Astrocyte (in vitro differentiated cells and primary cell): Measurements from ENCODE around the gene CTDP1. TPM values are rescaled to one million over a fixed set of nuclear protein-coding genes. Genes with fewer than 3 reads are reported as not detected.

Experiments used
- DNase-seq: peaks from one replicate; pipeline ENCODE4 v3.0.0-alpha.2; 2010; ENCODE audit warnings: low read depth
- FAIRE-seq: peaks from 2 replicates; lab custom pipeline; 2011; peaks lifted over from hg19 to GRCh38; lab: Jason Lieb, UNC
- H2AFZ ChIP-seq: 2 replicates; pipeline ENCODE4 v1.6.0; 2012; ENCODE audit warnings: low read depth, low read length, inconsistent platforms
- H3K27ac ChIP-seq: 2 replicates; pipeline ENCODE4 v1.5.1; 2011; ENCODE audit warnings: low read depth, low read length, inconsistent platforms
- H3K27me3 ChIP-seq: 2 replicates; pipeline ENCODE4 v1.6.0; 2011; ENCODE audit warnings: low read length, inconsistent platforms; ENCODE audit not compliant: insufficient read depth
- H3K36me3 ChIP-seq: 2 replicates; pipeline ENCODE4 v1.5.1; 2011; ENCODE audit warnings: low read length, inconsistent platforms; ENCODE audit not compliant: insufficient read depth
- H3K4me1 ChIP-seq: 2 replicates; pipeline ENCODE4 v1.5.1; 2011; ENCODE audit warnings: low read length, inconsistent platforms; ENCODE audit not compliant: insufficient read depth
- H3K4me2 ChIP-seq: 2 replicates; pipeline ENCODE4 v1.6.0; 2012; ENCODE audit warnings: low read length, inconsistent platforms
- H3K4me3 ChIP-seq: 2 replicates; pipeline ENCODE4 v1.5.1; 2011; ENCODE audit warnings: low read depth, mild to moderate bottlenecking, low read length, inconsistent platforms; ENCODE audit not compliant: insufficient read depth
- H3K79me2 ChIP-seq: 2 replicates; pipeline ENCODE4 v1.6.0; 2012; ENCODE audit warnings: mild to moderate bottlenecking, low read length, inconsistent platforms; ENCODE audit not compliant: insufficient read depth
- H3K9ac ChIP-seq: 2 replicates; pipeline ENCODE4 v1.6.0; 2012; ENCODE audit warnings: mild to moderate bottlenecking, low read length, inconsistent platforms
- H3K9me3 ChIP-seq: 2 replicates; pipeline ENCODE4 v1.5.1; 2012; ENCODE audit warnings: low read depth, mild to moderate bottlenecking, low read length, inconsistent platforms; ENCODE audit not compliant: insufficient read depth
- H4K20me1 ChIP-seq: 2 replicates; pipeline ENCODE4 v1.6.0; 2012; ENCODE audit warnings: low read length, inconsistent platforms; ENCODE audit not compliant: insufficient read depth
- H3K27ac Mint-ChIP-seq: one replicate; pipeline ENCODE4 v1.8.0; 2021; ENCODE audit warnings: mild to moderate bottlenecking, mixed read lengths; ENCODE audit not compliant: unreplicated experiment
- H3K27me3 Mint-ChIP-seq: one replicate; pipeline ENCODE4 v1.8.0; 2021; ENCODE audit warnings: low read depth, mixed read lengths; ENCODE audit not compliant: unreplicated experiment
- H3K36me3 Mint-ChIP-seq: one replicate; pipeline ENCODE4 v1.8.0; 2021; ENCODE audit warnings: low read depth, mixed read lengths; ENCODE audit not compliant: unreplicated experiment
- H3K4me1 Mint-ChIP-seq: one replicate; pipeline ENCODE4 v1.8.0; 2021; ENCODE audit warnings: low read depth, mixed read lengths; ENCODE audit not compliant: unreplicated experiment
- H3K4me3 Mint-ChIP-seq: one replicate; pipeline ENCODE4 v1.8.0; 2021; ENCODE audit warnings: mild to moderate bottlenecking, moderate library complexity, mixed read lengths; ENCODE audit not compliant: unreplicated experiment
- H3K9me3 Mint-ChIP-seq: one replicate; pipeline ENCODE4 v1.8.0; 2021; ENCODE audit warnings: mild to moderate bottlenecking, mixed read lengths; ENCODE audit not compliant: unreplicated experiment
- CTCF ChIP-seq: IDR thresholded peaks from 2 replicates; pipeline ENCODE4 v1.5.1; 2011; ENCODE audit warnings: low read depth, mild to moderate bottlenecking, inconsistent platforms, low read length, moderate library complexity; ENCODE audit not compliant: insufficient read depth
- EZH2 ChIP-seq: IDR thresholded peaks from 2 replicates; pipeline ENCODE4 v1.6.1; 2012; ENCODE audit warnings: mild to moderate bottlenecking, low read length, inconsistent platforms; ENCODE audit not compliant: insufficient read depth
- total RNA-seq: library from RNA; stranded (reverse); gene quantifications from 2 replicates; pipeline ENCODE4 v1.2.1, GENCODE V29; 2021

The CTDP1 gene
- total RNA-seq, 1 donor from 2014 or later: 31.7 TPM

- no peak overlapping the region for H3K4me3 ChIP-seq
- H3K27ac ChIP-seq: no peak overlapping the region
- DNase-seq (no peak), FAIRE-seq (no peak)
- H3K79me2 ChIP-seq: peaks cover 29% of the 10 kb centered on the region
- H2AFZ ChIP-seq: no peak overlapping the region
- Mint-ChIP-seq H3K4me1 (no peaks in the 10 kb centered on the region), H3K27me3 (no peaks in the 10 kb centered on the region), H3K27ac (no peak overlapping the region), H3K9me3 (peaks cover 29% of the 10 kb centered on the region), H3K36me3 (peaks cover 78% of the 10 kb centered on the region), H3K4me3 (no peak overlapping the region)
- H4K20me1 ChIP-seq: peaks cover 12% of the 10 kb centered on the region
- H3K36me3 ChIP-seq: peaks cover 22% of the 10 kb centered on the region
- TF ChIP-seq CTCF (no peak), EZH2 (no peak)
- no peaks in the 10 kb centered on the region for H3K4me1 ChIP-seq
- no peak overlapping the region for H3K9ac ChIP-seq
- H3K4me2 ChIP-seq: no peak overlapping the region
- no peaks in the 10 kb centered on the region for H3K27me3 ChIP-seq
- H3K9me3 ChIP-seq: peaks cover 30% of the 10 kb centered on the region
Measured at GRCh38 chr18:79724299-79725080, 44.9 kb downstream of the CTDP1 start.

GRCh38 chr18:79725486-79725885 is 45.9 kb downstream of the CTDP1 start:
- peaks cover 78% of the 10 kb centered on the region for H3K36me3 Mint-ChIP-seq
- H2AFZ ChIP-seq: no peak overlapping the region
- no peaks in the 10 kb centered on the region for H3K27me3 ChIP-seq
- no peak overlapping the region for H3K4me3 ChIP-seq
- H3K4me2 ChIP-seq: no peak overlapping the region
- H3K27ac Mint-ChIP-seq: no peak overlapping the region
- H3K79me2 ChIP-seq: peaks cover 26% of the 10 kb centered on the region
- H3K27ac ChIP-seq: no peak overlapping the region
- H3K27me3 Mint-ChIP-seq: no peaks in the 10 kb centered on the region
- FAIRE-seq (no peak), DNase-seq (no peak)
- no peaks in the 10 kb centered on the region for H3K4me1 ChIP-seq
- H3K9ac ChIP-seq: no peak overlapping the region
- peaks cover 29% of the 10 kb centered on the region for H3K9me3 ChIP-seq
- TF ChIP-seq CTCF: no peak
- H3K4me1 Mint-ChIP-seq: no peaks in the 10 kb centered on the region
- H4K20me1 ChIP-seq: peaks cover 10% of the 10 kb centered on the region
- peaks cover 35% of the 10 kb centered on the region for H3K9me3 Mint-ChIP-seq
- peaks cover 23% of the 10 kb centered on the region for H3K36me3 ChIP-seq
- H3K4me3 Mint-ChIP-seq: no peak overlapping the region

- Histone ChIP-seq H3K4me3 (no peak overlapping the region), H3K9ac (no peak overlapping the region), H3K36me3 (peaks cover 24% of the 10 kb centered on the region), H3K4me1 (no peaks in the 10 kb centered on the region), H3K79me2 (peaks cover 26% of the 10 kb centered on the region), H3K27ac (no peak overlapping the region), H2AFZ (no peak overlapping the region), H3K4me2 (no peak overlapping the region), H3K27me3 (no peaks in the 10 kb centered on the region), H3K9me3 (peaks cover 39% of the 10 kb centered on the region), H4K20me1 (peaks cover 7% of the 10 kb centered on the region)
- TF ChIP-seq EZH2 (no peak), CTCF (no peak)
- DNase-seq (no peak), FAIRE-seq (no peak)
- Mint-ChIP-seq H3K27ac (no peak overlapping the region), H3K4me1 (no peaks in the 10 kb centered on the region), H3K36me3 (peaks cover 83% of the 10 kb centered on the region), H3K4me3 (no peak overlapping the region), H3K9me3 (peaks cover 46% of the 10 kb centered on the region), H3K27me3 (no peaks in the 10 kb centered on the region)
Measured at GRCh38 chr18:79726721-79727120, 47.1 kb downstream of the CTDP1 start.
